Lung (tissue), 12 donors: ENCODE data around the gene TAS1R1. TPM values are rescaled to one million over a fixed set of nuclear protein-coding genes. Genes with fewer than 3 reads are reported as not detected.

Experiments used
- ATAC-seq: fragments of 200-7000 bp; cut with Tn5 transposase; one replicate; pipeline ENCODE4 v1.9.1; 2020; ENCODE audit warnings: moderate number of reproducible peaks; ENCODE audit not compliant: insufficient read depth, low FRiP score
- DNase-seq, 3 donors: peaks; one replicate each; pipeline ENCODE4 v3.0.0-alpha.2; 2013 to 2017
- H3K27ac ChIP-seq, 2 donors: one replicate each; pipeline ENCODE4 v1.5.1; 2013; ENCODE audit warnings: mild to moderate bottlenecking in 2 of 2, moderate library complexity in 2 of 2, control low read depth in 1 of 2, inconsistent platforms in 1 of 2, low read depth in 1 of 2, low read length in 1 of 2
- H3K27me3 ChIP-seq, 3 donors: one replicate each; pipeline ENCODE4 v1.5.1; 2013; ENCODE audit warnings: low read length in 2 of 3; ENCODE audit not compliant: control insufficient read depth in 3 of 3, insufficient read depth in 3 of 3
- H3K36me3 ChIP-seq, 4 donors: one replicate each; pipeline ENCODE4 v1.5.1; 2013; ENCODE audit warnings: low read length in 4 of 4, mild to moderate bottlenecking in 1 of 4, moderate library complexity in 1 of 4; ENCODE audit not compliant: control insufficient read depth in 4 of 4, insufficient read depth in 4 of 4
- H3K4me1 ChIP-seq, 5 donors: one replicate each; pipeline ENCODE4 v1.5.1; 2013; ENCODE audit warnings: low read length in 5 of 5, mild to moderate bottlenecking in 2 of 5, moderate library complexity in 1 of 5; ENCODE audit not compliant: control insufficient read depth in 5 of 5, insufficient read depth in 5 of 5
- H3K4me3 ChIP-seq: one replicate; pipeline ENCODE4 v1.5.1; 2013; ENCODE audit warnings: mild to moderate bottlenecking, control low read depth, moderate library complexity
- H3K9ac ChIP-seq, 2 donors: one replicate each; pipeline ENCODE4 v1.5.1; 2013; ENCODE audit warnings: low read length in 2 of 2, control low read depth in 1 of 2; ENCODE audit not compliant: insufficient read depth in 1 of 2
- H3K9me3 ChIP-seq, 4 donors: one replicate each; pipeline ENCODE4 v1.5.1; 2013; ENCODE audit warnings: low read length in 3 of 4, mild to moderate bottlenecking in 1 of 4, moderate library complexity in 1 of 4; ENCODE audit not compliant: control insufficient read depth in 4 of 4, insufficient read depth in 3 of 4
- CTCF ChIP-seq: IDR thresholded peaks from 2 replicates; pipeline ENCODE4 v1.5.1; 2012; ENCODE audit warnings: mild to moderate bottlenecking; ENCODE audit errors: control extremely low read depth, extremely low read depth
- WGBS, 2 donors: extraction: QIAGEN DNeasy Blood & Tissue Kit; methylation state at CpG; one replicate each; pipeline ENCODE4 v1.1.7; 2013; 5-methylcytosine and 5-hydroxymethylcytosine counted together
- polyA plus RNA-seq, 2 donors: library from polyadenylated mRNA; stranded (reverse); fragments of 200-250 nt; gene quantifications; one replicate each; pipeline ENCODE4 v1.2.1, GENCODE V29; 2013
- total RNA-seq, 2 donors: library from RNA; depleted of rRNA in 1 of 2; stranded (reverse); fragments of >200 nt in 1 of 2; gene quantifications; one replicate each; pipeline ENCODE4 v1.2.1, GENCODE V29; 2014 to 2021
- donor health status: control.
- donor health status: control.
- donor health status: Bipolar disorder and iron deficiency.
- donor health status: healthy.
- donor health status: DM: yes; HTN: yes; CAD: no.

Gene TAS1R1
- total and polyA plus RNA-seq, 4 donors: 0.02 to 0.51 (median 0.15) TPM

DNA sequence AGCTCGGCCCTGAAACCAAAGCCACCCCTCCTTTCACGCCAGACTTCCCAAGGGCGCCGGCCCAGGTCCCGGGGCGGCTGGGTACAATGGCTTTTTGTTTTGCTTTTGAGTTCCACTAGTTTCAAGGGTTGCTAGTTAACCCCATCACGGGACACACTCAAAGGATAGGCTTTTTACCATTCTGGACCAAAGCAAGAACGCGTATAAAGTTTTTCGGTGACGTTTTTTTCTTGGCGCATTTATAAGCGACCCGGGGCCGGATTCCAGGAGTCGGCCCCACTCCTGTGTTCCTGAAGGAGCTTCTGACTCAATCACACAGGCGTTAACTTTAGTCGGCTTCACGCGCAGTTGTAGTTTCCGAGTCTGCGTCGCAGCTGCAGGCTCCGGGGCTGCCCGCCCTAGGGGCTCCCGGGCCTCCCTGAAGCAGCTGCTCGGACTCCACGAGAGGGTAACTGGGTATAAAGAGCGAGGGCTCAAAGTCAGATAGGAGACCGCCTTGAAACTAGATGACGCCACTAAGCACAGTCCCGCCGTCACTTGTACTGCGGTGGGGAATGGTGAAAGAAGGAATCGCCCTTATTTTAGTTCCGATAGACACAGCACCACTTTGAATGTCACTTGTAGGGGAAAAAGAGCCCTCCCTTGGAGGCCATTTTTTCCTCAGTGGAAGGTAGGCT, 48.3 kb downstream of the TAS1R1 start:
- Histone ChIP-seq H3K27ac (peak overlapping the region; percentile 96 to 100), H3K4me1 (peaks cover 3 to 30% (median 16%) of the 10 kb centered on the region in 5 donors), H3K9me3 (no peaks in the 10 kb centered on the region), H3K9ac (peak overlapping the region; percentile 42 to 80), H3K27me3 (no peaks in the 10 kb centered on the region), H3K4me3 (peak overlapping the region; percentile 41), H3K36me3 (peaks cover 0 to 5% (median 2%) of the 10 kb centered on the region in 4 donors)
- peak; percentile 79 to 90 (median 85) for DNase-seq
- 0 to 1% methylated on average over 36 of the region's 36 CpGs for WGBS, 2 donors
- peak; percentile 4 for ATAC-seq
- no peak for TF ChIP-seq CTCF

- peak overlapping the region; percentile 42 to 80 for H3K9ac ChIP-seq
- peaks cover 0 to 2% (median under 1%) of the 10 kb centered on the region in 4 donors for H3K36me3 ChIP-seq
- 24 to 40% methylated on average over 19 of the region's 19 CpGs for WGBS, 2 donors
- H3K27ac ChIP-seq: peak overlapping the region; percentile 96 to 100
- DNase-seq (peak; percentile 81 to 83 (median 83)), ATAC-seq (no peak)
- no peak overlapping the region for H3K4me3 ChIP-seq
- no peaks in the 10 kb centered on the region for H3K27me3 ChIP-seq
- no peak for TF ChIP-seq CTCF
- H3K9me3 ChIP-seq: no peaks in the 10 kb centered on the region
- peaks cover 3 to 30% (median 14%) of the 10 kb centered on the region in 5 donors for H3K4me1 ChIP-seq
Measured at GRCh38 chr1:6603915-6604558, 48.9 kb downstream of the TAS1R1 start.

DNA sequence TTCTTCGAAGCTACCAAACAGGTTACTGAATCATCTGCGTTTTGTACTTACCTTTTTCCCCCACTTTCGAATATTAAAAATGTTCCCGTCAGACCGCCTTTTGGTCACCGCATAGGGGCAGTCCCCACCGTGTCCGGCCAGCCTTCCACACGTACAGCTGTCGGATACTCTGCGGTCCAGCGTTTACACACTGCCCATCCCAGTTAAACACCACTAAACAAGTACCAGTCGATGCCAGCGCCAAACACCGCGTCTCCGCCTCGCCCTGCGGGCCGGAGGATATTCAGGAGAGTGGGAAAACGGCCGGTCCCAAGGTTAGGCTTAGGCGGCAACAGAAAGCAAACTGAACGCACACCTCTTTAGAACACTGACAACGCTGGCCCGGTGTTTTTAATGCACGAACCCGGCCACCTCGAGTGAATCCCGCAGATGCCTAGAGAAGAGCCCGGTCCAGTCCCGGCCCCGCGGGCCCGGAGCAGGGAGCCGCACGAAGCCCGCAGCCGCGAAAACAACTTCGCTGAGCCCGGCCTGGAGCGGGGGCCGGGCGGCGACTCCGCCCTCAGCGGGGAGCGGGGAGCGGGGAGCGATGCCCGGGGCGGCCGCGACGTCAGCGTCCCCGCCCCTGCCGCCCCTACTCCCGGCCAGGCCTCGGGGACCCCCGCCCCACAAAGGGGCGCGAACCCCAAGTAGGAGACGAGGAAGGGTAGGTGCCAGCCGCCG, 57.7 kb downstream of the TAS1R1 start:
- Histone ChIP-seq H3K4me1 (peaks cover 0 to 15% (median 0%) of the 10 kb centered on the region in 5 donors), H3K9ac (peak overlapping the region; percentile 58 to 92), H3K36me3 (peaks cover 0 to 7% (median 0%) of the 10 kb centered on the region in 4 donors), H3K4me3 (peak overlapping the region; percentile 79), H3K9me3 (no peaks in the 10 kb centered on the region), H3K27me3 (no peaks in the 10 kb centered on the region), H3K27ac (peak overlapping the region; percentile 89 to 98)
- no peak for TF ChIP-seq CTCF
- WGBS, 2 donors: 0 to 1% methylated on average over 47 to 67 of the region's 67 CpGs
- ATAC-seq: peak; percentile 62
- peak in 2 of 3 donors; percentile 52 to 68 for DNase-seq
